ENCODE results near the gene CXXC5.
"Not testable (repeated sequence)": the region's sequence is repeated elsewhere in the genome, so short reads cannot be mapped to it uniquely, and the experiment has no call there.

CXXC5 gene

DNA sequence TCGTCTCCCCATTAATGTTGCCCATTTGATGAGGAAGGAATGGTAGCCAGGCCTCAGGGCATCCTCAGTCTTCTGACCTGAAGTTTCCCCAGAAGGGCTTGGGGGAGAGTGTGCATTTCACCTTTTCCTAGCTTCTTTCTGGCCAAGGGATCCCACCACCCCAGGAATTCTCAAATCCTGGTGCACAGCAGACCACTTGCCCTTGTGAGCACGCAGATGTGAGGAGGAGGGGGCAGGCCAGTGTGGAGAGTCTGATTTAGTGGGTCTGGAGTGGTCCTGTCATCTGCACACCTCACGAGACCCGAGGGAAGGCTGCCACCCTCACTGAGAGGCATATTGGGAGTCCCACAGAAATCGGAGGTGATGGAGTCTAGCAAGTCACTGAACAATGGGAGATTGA lies 64.3 kb downstream of the CXXC5 start:
- DNase-seq (ENCODE audit: low read depth) = no peak

DNA sequence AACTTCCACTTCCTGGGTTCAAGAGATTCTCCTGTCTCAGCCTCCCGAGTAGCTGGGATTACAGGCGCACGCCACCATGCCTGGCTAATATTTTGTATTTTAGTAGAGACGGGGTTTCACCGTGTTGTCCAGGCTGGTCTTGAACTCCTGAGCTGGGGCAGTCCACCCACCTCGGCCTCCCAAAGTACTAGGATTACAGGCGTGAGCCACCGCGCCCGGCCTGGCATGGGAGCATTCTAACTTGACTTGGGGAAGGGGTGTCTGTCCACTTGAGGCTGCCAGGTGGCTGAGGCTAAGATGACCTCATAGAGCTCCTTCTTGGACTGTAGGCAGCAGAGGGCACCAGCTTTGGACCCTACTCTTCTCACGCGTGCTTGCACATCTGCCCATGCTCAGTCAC lies 65.7 kb downstream of the CXXC5 start:
- DNase-seq (ENCODE audit: low read depth) = not testable (repeated sequence)

DNA sequence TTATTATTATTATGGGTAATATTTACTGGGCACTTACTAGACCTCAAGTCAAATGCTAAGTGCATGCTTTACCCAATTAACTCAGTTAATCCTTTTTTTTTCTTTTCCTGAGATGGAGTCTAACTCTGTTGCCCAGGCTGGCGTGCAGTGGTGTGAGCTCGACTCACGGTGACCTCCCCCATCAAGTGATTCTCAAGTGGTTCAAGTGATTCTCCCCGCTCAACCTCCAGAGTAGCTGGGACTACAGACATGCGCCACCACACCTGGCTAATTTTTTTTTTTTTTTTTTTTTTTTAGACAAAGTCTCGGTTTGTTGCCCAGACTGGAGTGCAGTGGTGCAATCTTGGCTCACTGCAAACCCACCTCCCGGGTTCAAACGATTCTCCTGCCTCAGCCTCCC lies 69.1 kb downstream of the CXXC5 start:
- no peak for DNase-seq (ENCODE audit: low read depth)

DNA sequence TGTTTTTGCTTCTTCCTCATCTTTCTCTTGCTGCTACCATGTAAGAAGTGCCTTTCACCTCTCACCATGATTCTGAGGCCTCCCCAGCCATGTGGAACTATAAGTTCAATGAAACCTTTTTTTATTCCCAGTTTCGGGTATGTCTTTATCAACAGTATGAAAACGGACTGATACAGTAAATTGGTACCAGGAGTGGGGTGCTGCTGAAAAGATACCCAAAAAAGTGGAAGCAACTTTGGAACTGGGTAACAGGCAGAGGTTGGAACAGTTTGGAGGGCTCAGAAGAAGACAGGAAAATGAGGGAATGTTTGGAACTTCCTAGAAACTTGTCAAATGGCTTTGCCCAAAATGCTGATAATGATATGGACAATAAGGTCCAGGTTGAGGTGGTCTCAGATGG lies 70.3 kb downstream of the CXXC5 start:
- DNase-seq (ENCODE audit: low read depth) = not testable (repeated sequence)

DNA sequence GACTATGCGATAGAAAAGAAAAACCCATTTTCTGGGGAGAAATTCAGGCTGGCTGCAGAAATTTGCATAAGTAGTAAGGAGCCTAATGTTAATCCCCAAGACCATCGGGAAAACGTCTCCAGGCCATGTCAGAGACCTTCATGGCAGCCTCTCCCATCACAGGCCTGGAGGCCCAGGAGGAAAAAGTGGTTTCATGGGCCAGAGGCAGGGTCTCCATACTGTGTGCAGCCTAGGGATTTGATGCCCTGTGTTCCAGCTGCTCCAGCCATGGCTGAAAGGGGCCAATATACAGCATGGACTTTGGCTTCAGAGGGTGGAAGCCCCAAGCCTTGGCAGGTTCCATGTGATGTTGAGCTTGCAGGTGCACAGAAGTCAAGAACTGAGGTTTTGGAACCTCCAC lies 71.8 kb downstream of the CXXC5 start:
- DNase-seq (ENCODE audit: low read depth) = not testable (repeated sequence)

DNA sequence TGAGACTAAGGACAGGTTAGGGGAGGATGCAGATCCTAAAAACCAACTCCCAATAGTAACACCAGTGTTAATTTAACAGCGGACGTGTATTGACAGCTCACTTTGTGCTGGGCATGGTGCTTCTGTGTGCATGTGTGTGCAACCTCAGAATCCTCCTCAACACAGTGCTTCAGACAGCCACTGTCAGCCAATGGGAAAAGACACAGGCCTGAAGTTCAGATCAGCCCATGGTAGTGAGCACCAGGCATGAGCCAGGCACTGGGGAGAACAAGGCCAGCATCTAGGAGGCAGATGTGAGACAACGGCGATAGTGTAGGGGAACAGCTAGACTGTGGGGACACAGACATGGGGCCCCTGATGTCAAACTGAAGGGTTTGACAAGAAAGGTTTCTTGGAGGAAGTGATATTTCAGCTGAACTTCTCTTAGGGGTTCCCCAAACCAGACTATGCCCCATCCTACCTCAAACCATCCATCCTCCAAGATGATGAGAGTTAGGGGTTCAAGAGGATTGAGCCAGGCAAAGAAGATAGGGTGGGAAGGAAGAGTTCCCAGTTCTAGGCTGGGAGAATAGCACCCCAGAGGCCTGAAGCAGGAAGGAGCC lies 75.9 kb downstream of the CXXC5 start:
- no peak for DNase-seq (ENCODE audit: low read depth)

DNA sequence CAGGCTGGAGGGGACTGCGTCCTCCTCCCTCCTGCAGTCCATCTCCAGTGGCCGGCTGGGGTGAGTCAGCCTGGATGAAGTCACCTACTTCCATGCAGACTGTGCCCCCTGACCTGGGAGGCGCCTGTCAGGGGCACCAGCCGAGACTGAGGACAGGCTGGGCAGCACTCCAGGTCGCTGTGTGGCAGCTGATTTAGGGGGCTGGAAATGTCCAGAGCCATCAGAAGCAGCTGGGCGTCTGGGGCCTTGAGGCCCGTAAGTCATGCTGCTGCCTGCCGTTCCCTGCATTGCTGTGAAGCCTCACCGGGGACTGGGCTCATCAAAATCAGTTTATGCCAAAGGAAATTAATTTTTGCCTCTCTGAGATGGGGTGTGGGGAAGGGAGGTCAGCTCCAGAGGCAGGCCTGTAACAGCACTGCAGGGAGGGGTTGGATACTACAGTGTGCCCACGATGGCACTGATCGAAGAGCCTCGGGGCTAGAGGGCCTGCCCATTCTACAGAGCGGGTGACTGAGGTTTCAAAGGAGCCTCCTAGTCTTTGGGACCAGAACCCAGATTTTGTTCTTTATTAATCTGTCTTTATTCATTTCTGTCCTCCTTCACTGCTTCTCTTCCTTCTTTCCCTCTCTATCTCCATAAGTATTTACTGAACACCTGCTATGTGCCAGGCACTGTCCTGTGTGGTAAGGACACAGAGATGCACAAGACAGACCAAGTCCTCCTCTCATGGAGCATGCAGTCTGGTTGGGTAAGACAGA lies 77.1 kb downstream of the CXXC5 start:
- DNase-seq (ENCODE audit: low read depth) = peak; percentile 87

DNA sequence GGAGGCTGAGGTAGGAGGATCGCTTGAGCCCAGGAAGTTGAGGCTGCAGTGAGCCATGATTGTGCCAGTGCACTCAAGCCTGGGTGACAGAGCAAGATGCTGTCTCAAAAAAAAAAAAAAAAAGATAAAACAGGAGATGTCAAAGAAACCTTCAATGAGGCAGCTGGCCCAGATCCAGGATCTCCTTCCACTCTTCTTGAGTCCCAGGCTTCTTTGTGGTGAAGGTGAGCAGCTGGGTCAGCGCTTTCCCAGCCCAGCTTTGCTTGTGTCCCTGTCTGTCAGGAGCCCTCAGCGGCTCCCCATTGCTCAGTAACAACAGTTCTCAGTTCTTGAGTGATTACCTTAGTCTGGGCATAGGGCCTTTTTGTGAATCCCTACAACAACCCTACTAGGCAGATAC lies 78.1 kb downstream of the CXXC5 start:
- no peak for DNase-seq (ENCODE audit: low read depth)

DNA sequence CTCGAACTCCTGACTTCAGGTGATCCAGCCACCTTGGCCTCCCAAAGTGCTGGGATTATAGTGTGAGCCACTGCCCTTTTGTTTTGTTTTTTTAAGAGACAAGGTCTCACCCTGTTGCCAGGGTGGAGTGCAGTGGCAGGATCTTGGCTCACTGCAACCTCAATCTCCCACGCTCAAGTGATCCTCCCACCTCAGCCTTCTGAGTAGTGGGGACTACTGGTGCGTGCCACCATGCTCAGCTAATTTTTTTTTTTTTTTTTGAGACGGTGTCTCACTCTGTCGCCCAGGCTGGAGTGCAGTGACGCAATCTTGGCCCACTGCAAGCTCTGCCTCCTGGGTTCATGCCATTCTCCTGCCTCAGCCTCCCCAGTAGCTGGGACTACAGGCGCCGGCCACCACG lies 79.5 kb downstream of the CXXC5 start:
- DNase-seq (ENCODE audit: low read depth) = not testable (repeated sequence)

DNA sequence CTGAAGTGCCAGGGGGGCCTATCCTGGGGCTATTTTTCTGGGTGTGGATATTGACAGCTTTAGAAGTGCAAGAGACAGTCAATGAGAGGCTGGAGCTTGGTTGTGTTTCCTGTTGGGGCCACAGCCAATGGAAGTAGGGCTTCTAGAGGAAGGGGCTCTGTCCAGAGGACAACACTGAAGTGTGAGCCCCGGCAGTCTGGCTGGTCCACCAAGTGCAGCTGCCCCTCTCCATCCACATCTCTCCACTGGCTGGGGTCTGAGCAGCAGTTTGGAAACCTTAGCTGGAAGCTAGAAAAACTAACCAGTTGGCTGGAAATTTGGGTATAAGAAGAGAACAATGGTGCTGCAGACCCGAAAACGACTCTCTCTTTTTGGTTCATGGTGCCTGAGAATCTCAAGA lies 83.1 kb downstream of the CXXC5 start:
- no peak for DNase-seq (ENCODE audit: low read depth)

DNA sequence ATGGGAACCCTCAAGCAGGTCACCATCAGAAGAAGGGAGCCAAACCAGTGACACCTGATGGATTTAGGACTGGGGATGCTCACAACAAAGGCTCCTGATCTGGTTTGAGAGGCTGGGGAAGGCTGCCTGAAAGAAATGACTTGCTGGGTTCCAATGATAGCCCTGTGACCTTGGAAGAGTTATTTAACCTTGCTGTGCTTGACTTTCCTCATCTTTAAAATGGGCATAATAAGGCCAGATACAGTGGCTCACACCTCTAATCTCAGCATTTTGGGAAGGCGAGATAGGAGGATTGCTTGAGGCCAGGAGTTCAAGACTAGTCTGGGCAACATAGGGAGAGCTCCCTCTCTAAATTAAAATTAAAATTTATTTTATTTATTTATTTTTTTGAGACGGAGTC lies 83.9 kb downstream of the CXXC5 start:
- no peak for DNase-seq (ENCODE audit: low read depth)

DNA sequence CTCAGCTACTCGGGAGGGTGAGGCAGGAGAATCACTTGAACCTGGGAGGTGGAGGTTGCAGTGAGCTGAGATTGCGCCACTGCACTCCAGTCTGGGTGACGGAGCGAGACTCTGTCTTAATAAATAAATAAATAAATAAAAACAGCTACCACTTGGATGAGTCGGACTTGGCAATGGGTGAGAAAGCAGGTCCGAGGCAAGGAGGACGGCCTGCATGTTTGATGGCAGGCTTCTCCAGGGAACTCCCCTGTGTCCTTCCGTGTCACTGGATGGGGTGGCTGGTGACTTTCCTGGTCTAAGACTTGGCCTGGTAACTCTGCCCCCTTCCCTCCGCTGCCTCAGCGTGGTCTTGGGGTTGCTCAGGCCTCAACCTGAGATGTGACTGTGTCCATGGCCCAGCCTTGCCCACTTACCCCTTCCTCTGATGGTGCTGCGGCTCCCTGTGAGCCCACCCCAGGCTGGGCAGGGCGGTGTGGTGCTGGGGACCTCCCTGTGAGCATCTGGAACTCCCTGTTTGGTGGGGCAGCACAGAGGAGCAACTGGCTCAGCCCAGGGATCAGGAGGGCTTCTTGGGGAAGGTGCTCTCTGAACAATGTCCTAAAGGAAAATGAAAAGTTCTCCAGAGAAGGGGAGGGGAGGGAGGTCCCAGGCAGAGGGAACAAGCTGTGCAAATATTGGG lies 85.0 kb downstream of the CXXC5 start:
- DNase-seq (ENCODE audit: low read depth) = no peak

Data from ELR (cell line).